GM21619 (cell line): Measurements from ENCODE around the gene GRM7.

Experiments
- ATAC-seq: cut with Tn5 transposase; IDR thresholded peaks from one replicate; pipeline ENCODE4 v1.9.1; 2021; ENCODE audit not compliant: unreplicated experiment

GRM7 gene

GRCh38 chr3:7290077-7290825 is 429.3 kb downstream of the GRM7 start:
- no peak for ATAC-seq

- no peak for ATAC-seq
Observed at GRCh38 chr3:7292362-7292761, 431.4 kb downstream of the GRM7 start.

GRCh38 chr3:7293286-7293685 is 432.4 kb downstream of the GRM7 start:
- no peak for ATAC-seq

- ATAC-seq, result no peak
Observed at GRCh38 chr3:7305561-7305960, 444.6 kb downstream of the GRM7 start.

GRCh38 chr3:7306901-7307300 is 446.0 kb downstream of the GRM7 start:
- ATAC-seq, result no peak

GRCh38 chr3:7307410-7307809 is 446.5 kb downstream of the GRM7 start:
- no peak for ATAC-seq

GRCh38 chr3:7309641-7310102 is 448.8 kb downstream of the GRM7 start:
- ATAC-seq, result no peak

- ATAC-seq, result no peak
Observed at GRCh38 chr3:7315037-7315436, 454.1 kb downstream of the GRM7 start.

GRCh38 chr3:7322957-7323669 is 462.2 kb downstream of the GRM7 start:
- ATAC-seq, result no peak

- ATAC-seq, result no peak
Observed at GRCh38 chr3:7328339-7328738, 467.4 kb downstream of the GRM7 start.

GRCh38 chr3:7332696-7333095 is 471.8 kb downstream of the GRM7 start:
- ATAC-seq, result no peak

- ATAC-seq, result no peak
Observed at GRCh38 chr3:7333125-7333524, 472.2 kb downstream of the GRM7 start.

GRCh38 chr3:7340795-7341194 is 479.9 kb downstream of the GRM7 start:
- no peak for ATAC-seq

- no peak for ATAC-seq
Observed at GRCh38 chr3:7346364-7346763, 485.4 kb downstream of the GRM7 start.

- ATAC-seq, result no peak
Observed at GRCh38 chr3:7357101-7357500, 496.2 kb downstream of the GRM7 start.

GRCh38 chr3:7367968-7368367 is 507.1 kb downstream of the GRM7 start:
- no peak for ATAC-seq

- ATAC-seq, result no peak
Observed at GRCh38 chr3:7368597-7368996, 507.7 kb downstream of the GRM7 start.

- no peak for ATAC-seq
Observed at GRCh38 chr3:7371693-7372572, 511.0 kb downstream of the GRM7 start.

GRCh38 chr3:7377103-7377502 is 516.2 kb downstream of the GRM7 start:
- no peak for ATAC-seq

- ATAC-seq, result no peak
Observed at GRCh38 chr3:7381741-7382140, 520.8 kb downstream of the GRM7 start.

- no peak for ATAC-seq
Observed at GRCh38 chr3:7382293-7383010, 521.5 kb downstream of the GRM7 start.
